Measurements from ENCODE around the gene RAPSN. TPM values are rescaled to one million over a fixed set of nuclear protein-coding genes. Genes with fewer than 3 reads are reported as not detected.

RAPSN gene
- total and polyA plus RNA-seq, 5 donors from 2014 or later, result 1.7 TPM; not detected in 4

- Mint-ChIP-seq H3K27ac (peak overlapping the region; percentile 88 to 94 (median 93)), H3K36me3 (no peaks in the 10 kb centered on the region), H3K9me3 (no peaks in the 10 kb centered on the region), H3K4me1 (peaks cover 0 to 50% (median 21%) of the 10 kb centered on the region in 4 donors), H3K27me3 (no peaks in the 10 kb centered on the region), H3K4me3 (peak overlapping the region; percentile 76 to 91 (median 86))
- DNase-seq (peak; percentile 33 to 53 (median 50)), ATAC-seq (ENCODE audit: low read depth in 2 of 2) (peak; percentile 69 to 77)
- Histone ChIP-seq H3K27me3 (ENCODE audit: control insufficient read depth, insufficient read depth, low read length) (no peaks in the 10 kb centered on the region), H3K4me3 (ENCODE audit: low read depth, low read length) (peak overlapping the region; percentile 66), H3K4me1 (ENCODE audit: control insufficient read depth, insufficient read depth, low read length, poor library complexity, severe bottlenecking) (peaks cover 30% of the 10 kb centered on the region), H3K27ac (ENCODE audit: insufficient read depth, low read length, poor library complexity, severe bottlenecking) (peak overlapping the region; percentile 66), H3K9me3 (ENCODE audit: control insufficient read depth in 2 of 2, low read length in 2 of 2) (no peaks in the 10 kb centered on the region), H3K36me3 (ENCODE audit: control insufficient read depth, insufficient read depth, low read length) (no peaks in the 10 kb centered on the region)
Observed at GRCh38 chr11:47399860-47400767, 48.8 kb downstream of the RAPSN start.

- peak overlapping the region; percentile 32 to 84 (median 62) for H3K4me3 Mint-ChIP-seq
- H3K27ac ChIP-seq (ENCODE audit: insufficient read depth, low read length, poor library complexity, severe bottlenecking), result no peak overlapping the region
Observed at GRCh38 chr11:47398551-47398950, 50.4 kb downstream of the RAPSN start.

DNA sequence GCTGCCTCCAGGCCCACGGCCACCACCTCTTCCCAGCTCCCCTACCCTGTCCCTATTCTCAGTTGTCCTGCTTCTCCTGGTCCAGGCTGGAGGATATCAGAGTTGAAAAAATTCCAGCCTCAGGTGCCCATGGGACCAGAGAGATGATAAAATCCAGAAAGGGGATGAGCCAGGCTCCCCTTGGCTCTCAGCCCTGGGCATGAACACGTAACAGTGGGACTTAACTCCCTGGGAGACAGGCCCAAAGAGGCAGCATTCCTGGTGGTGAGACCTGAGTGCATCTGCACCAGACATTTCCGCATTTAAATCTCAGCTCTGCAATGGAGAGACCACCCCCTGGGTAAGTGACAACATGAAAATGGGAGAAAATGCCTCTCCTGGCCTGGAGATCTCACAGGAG is 50.9 kb downstream of the RAPSN start:
- no peaks in the 10 kb centered on the region for H3K27me3 ChIP-seq (ENCODE audit: control insufficient read depth, insufficient read depth, low read length)
- peaks cover 51% of the 10 kb centered on the region for H3K4me1 ChIP-seq (ENCODE audit: control insufficient read depth, insufficient read depth, low read length, poor library complexity, severe bottlenecking)
- Mint-ChIP-seq H3K27ac (peak overlapping the region in 2 of 3 donors; percentile 67 to 84), H3K4me1 (peaks cover 0 to 67% (median 23%) of the 10 kb centered on the region in 4 donors), H3K36me3 (no peaks in the 10 kb centered on the region), H3K4me3 (peak overlapping the region in 3 of 4 donors; percentile 14 to 84 (median 76)), H3K27me3 (no peaks in the 10 kb centered on the region), H3K9me3 (no peaks in the 10 kb centered on the region)
- H3K36me3 ChIP-seq (ENCODE audit: control insufficient read depth, insufficient read depth, low read length), result no peaks in the 10 kb centered on the region
- ATAC-seq (ENCODE audit: low read depth in 2 of 2) (no peak), DNase-seq (no peak)
- no peak overlapping the region for H3K27ac ChIP-seq (ENCODE audit: insufficient read depth, low read length, poor library complexity, severe bottlenecking)
- H3K4me3 ChIP-seq (ENCODE audit: low read depth, low read length), result no peak overlapping the region
- H3K9me3 ChIP-seq (ENCODE audit: control insufficient read depth in 2 of 2, low read length in 2 of 2), result no peaks in the 10 kb centered on the region

More at GRCh38 chr11:47398551-47398950, 50.4 kb downstream of the RAPSN start:
- Histone ChIP-seq H3K9me3 (ENCODE audit: control insufficient read depth in 2 of 2, low read length in 2 of 2) (no peaks in the 10 kb centered on the region), H3K36me3 (ENCODE audit: control insufficient read depth, insufficient read depth, low read length) (no peaks in the 10 kb centered on the region), H3K4me3 (ENCODE audit: low read depth, low read length) (no peak overlapping the region), H3K4me1 (ENCODE audit: control insufficient read depth, insufficient read depth, low read length, poor library complexity, severe bottlenecking) (peaks cover 46% of the 10 kb centered on the region), H3K27me3 (ENCODE audit: control insufficient read depth, insufficient read depth, low read length) (no peaks in the 10 kb centered on the region)
- Mint-ChIP-seq H3K4me1 (peaks cover 0 to 64% (median 23%) of the 10 kb centered on the region in 4 donors), H3K27me3 (no peaks in the 10 kb centered on the region), H3K27ac (peak overlapping the region; percentile 67 to 84 (median 82)), H3K36me3 (no peaks in the 10 kb centered on the region), H3K9me3 (no peaks in the 10 kb centered on the region)
- ATAC-seq (ENCODE audit: low read depth in 2 of 2) (no peak), DNase-seq (no peak)

DNA sequence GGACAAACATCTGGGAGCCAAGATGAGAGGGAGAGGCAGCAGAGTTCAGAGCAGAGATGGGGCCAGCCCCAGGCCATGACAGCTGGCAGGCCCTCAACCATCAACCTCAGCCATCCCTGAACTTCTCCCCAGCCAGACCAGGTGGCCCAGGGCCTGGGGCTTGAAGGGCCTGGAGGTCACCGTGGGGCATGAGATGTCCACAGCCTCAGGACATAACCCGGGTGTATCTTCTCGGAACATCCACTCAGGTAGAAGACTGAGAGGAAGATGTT is 53.0 kb downstream of the RAPSN start:
- Mint-ChIP-seq H3K27me3 (no peaks in the 10 kb centered on the region), H3K4me3 (peak overlapping the region in 2 of 4 donors; percentile 61 to 76), H3K36me3 (no peaks in the 10 kb centered on the region), H3K4me1 (peaks cover 0 to 77% (median 22%) of the 10 kb centered on the region in 4 donors), H3K9me3 (no peaks in the 10 kb centered on the region), H3K27ac (peak overlapping the region; percentile 87 to 97 (median 92))
- no peak overlapping the region for H3K4me3 ChIP-seq (ENCODE audit: low read depth, low read length)
- peaks cover 49% of the 10 kb centered on the region for H3K4me1 ChIP-seq (ENCODE audit: control insufficient read depth, insufficient read depth, low read length, poor library complexity, severe bottlenecking)
- H3K27ac ChIP-seq (ENCODE audit: insufficient read depth, low read length, poor library complexity, severe bottlenecking), result peak overlapping the region; percentile 84
- ATAC-seq (ENCODE audit: low read depth in 2 of 2) (no peak), DNase-seq (no peak)
- no peaks in the 10 kb centered on the region for H3K9me3 ChIP-seq (ENCODE audit: control insufficient read depth in 2 of 2, low read length in 2 of 2)
- H3K36me3 ChIP-seq (ENCODE audit: control insufficient read depth, insufficient read depth, low read length), result no peaks in the 10 kb centered on the region
- no peaks in the 10 kb centered on the region for H3K27me3 ChIP-seq (ENCODE audit: control insufficient read depth, insufficient read depth, low read length)

- Mint-ChIP-seq H3K36me3 (no peaks in the 10 kb centered on the region), H3K27me3 (no peaks in the 10 kb centered on the region), H3K4me1 (peaks cover 0 to 77% (median 18%) of the 10 kb centered on the region in 4 donors), H3K9me3 (no peaks in the 10 kb centered on the region), H3K27ac (peak overlapping the region; percentile 87 to 97 (median 92)), H3K4me3 (peak overlapping the region in 3 of 4 donors; percentile 61 to 76 (median 66))
- H3K27me3 ChIP-seq (ENCODE audit: control insufficient read depth, insufficient read depth, low read length), result no peaks in the 10 kb centered on the region
- no peaks in the 10 kb centered on the region for H3K36me3 ChIP-seq (ENCODE audit: control insufficient read depth, insufficient read depth, low read length)
- no peaks in the 10 kb centered on the region for H3K9me3 ChIP-seq (ENCODE audit: control insufficient read depth in 2 of 2, low read length in 2 of 2)
- DNase-seq (no peak), ATAC-seq (ENCODE audit: low read depth in 2 of 2) (no peak)
- peak overlapping the region; percentile 84 for H3K27ac ChIP-seq (ENCODE audit: insufficient read depth, low read length, poor library complexity, severe bottlenecking)
- peaks cover 43% of the 10 kb centered on the region for H3K4me1 ChIP-seq (ENCODE audit: control insufficient read depth, insufficient read depth, low read length, poor library complexity, severe bottlenecking)
- no peak overlapping the region for H3K4me3 ChIP-seq (ENCODE audit: low read depth, low read length)
Observed at GRCh38 chr11:47395223-47396048, 53.5 kb downstream of the RAPSN start.

GRCh38 chr11:47394322-47395222 is 54.4 kb downstream of the RAPSN start:
- H3K36me3 Mint-ChIP-seq, result no peaks in the 10 kb centered on the region
- no peaks in the 10 kb centered on the region for H3K27me3 Mint-ChIP-seq
- peaks cover 0 to 80% (median 19%) of the 10 kb centered on the region in 4 donors for H3K4me1 Mint-ChIP-seq
- H3K4me3 ChIP-seq (ENCODE audit: low read depth, low read length), result no peak overlapping the region
- H3K4me1 ChIP-seq (ENCODE audit: control insufficient read depth, insufficient read depth, low read length, poor library complexity, severe bottlenecking), result peaks cover 43% of the 10 kb centered on the region
- DNase-seq, result peak; percentile 23 to 89 (median 47)
- H3K36me3 ChIP-seq (ENCODE audit: control insufficient read depth, insufficient read depth, low read length), result no peaks in the 10 kb centered on the region
- no peaks in the 10 kb centered on the region for H3K9me3 Mint-ChIP-seq
- peak; percentile 77 to 87 for ATAC-seq (ENCODE audit: low read depth in 2 of 2)
- H3K27ac Mint-ChIP-seq, result peak overlapping the region; percentile 87 to 98 (median 89)
- H3K9me3 ChIP-seq (ENCODE audit: control insufficient read depth in 2 of 2, low read length in 2 of 2), result no peaks in the 10 kb centered on the region
- H3K27ac ChIP-seq (ENCODE audit: insufficient read depth, low read length, poor library complexity, severe bottlenecking), result peak overlapping the region; percentile 84
- peak overlapping the region; percentile 54 to 81 (median 70) for H3K4me3 Mint-ChIP-seq
- no peaks in the 10 kb centered on the region for H3K27me3 ChIP-seq (ENCODE audit: control insufficient read depth, insufficient read depth, low read length)

GRCh38 chr11:47394050-47394321 is 55.0 kb downstream of the RAPSN start:
- no peaks in the 10 kb centered on the region for H3K9me3 ChIP-seq (ENCODE audit: control insufficient read depth in 2 of 2, low read length in 2 of 2)
- peaks cover 0 to 78% (median 18%) of the 10 kb centered on the region in 4 donors for H3K4me1 Mint-ChIP-seq
- DNase-seq (no peak), ATAC-seq (ENCODE audit: low read depth in 2 of 2) (no peak)
- peak overlapping the region in 2 of 4 donors; percentile 54 to 81 for H3K4me3 Mint-ChIP-seq
- no peaks in the 10 kb centered on the region for H3K36me3 ChIP-seq (ENCODE audit: control insufficient read depth, insufficient read depth, low read length)
- H3K27me3 Mint-ChIP-seq, result no peaks in the 10 kb centered on the region
- no peaks in the 10 kb centered on the region for H3K9me3 Mint-ChIP-seq
- no peaks in the 10 kb centered on the region for H3K27me3 ChIP-seq (ENCODE audit: control insufficient read depth, insufficient read depth, low read length)
- H3K27ac ChIP-seq (ENCODE audit: insufficient read depth, low read length, poor library complexity, severe bottlenecking), result peak overlapping the region; percentile 84
- H3K36me3 Mint-ChIP-seq, result no peaks in the 10 kb centered on the region
- peaks cover 44% of the 10 kb centered on the region for H3K4me1 ChIP-seq (ENCODE audit: control insufficient read depth, insufficient read depth, low read length, poor library complexity, severe bottlenecking)
- peak overlapping the region; percentile 87 to 98 (median 89) for H3K27ac Mint-ChIP-seq
- no peak overlapping the region for H3K4me3 ChIP-seq (ENCODE audit: low read depth, low read length)
